Smooth muscle cell (in vitro differentiated cells): ENCODE results near the gene SPAG17. TPM values are rescaled to one million over a fixed set of nuclear protein-coding genes. Genes with fewer than 3 reads are reported as not detected.

Experiments used
- DNase-seq: peaks from one replicate; lab custom pipeline; 2025; ENCODE audit not compliant: unreplicated experiment; lab: John Stamatoyannopoulos, UW
- H2AFZ ChIP-seq: fragments of 200-600 bp; sonication (generic); 2 replicates; pipeline ENCODE4 v1.6.0; 2016; ENCODE audit warnings: antibody characterized with exemption, low read depth, mild to moderate bottlenecking
- H3F3A ChIP-seq: fragments of 200-600 bp; sonication (generic); 2 replicates; pipeline ENCODE4 v1.6.0; 2017; ENCODE audit warnings: antibody characterized with exemption, low read depth
- H3K27ac ChIP-seq: fragments of 200-600 bp; sonication (generic); 2 replicates; pipeline ENCODE4 v1.5.1; 2016; ENCODE audit warnings: low read depth, mild to moderate bottlenecking
- H3K27me3 ChIP-seq: fragments of 200-600 bp; sonication (generic); 2 replicates; pipeline ENCODE4 v1.6.1; 2016; ENCODE audit warnings: low read depth, mild to moderate bottlenecking
- H3K36me3 ChIP-seq: fragments of 200-600 bp; sonication (generic); 2 replicates; pipeline ENCODE4 v1.5.1; 2016; ENCODE audit warnings: low read depth
- H3K4me1 ChIP-seq: fragments of 200-600 bp; sonication (generic); 2 replicates; pipeline ENCODE4 v1.5.1; 2016; ENCODE audit warnings: low read depth
- H3K4me2 ChIP-seq: fragments of 200-600 bp; sonication (generic); 2 replicates; pipeline ENCODE4 v1.6.0; 2016; ENCODE audit warnings: mild to moderate bottlenecking
- H3K4me3 ChIP-seq: fragments of 200-600 bp; sonication (generic); 2 replicates; pipeline ENCODE4 v1.5.1; 2016; ENCODE audit warnings: mild to moderate bottlenecking
- H3K79me2 ChIP-seq: fragments of 200-600 bp; sonication (generic); 2 replicates; pipeline ENCODE4 v1.6.0; 2016; ENCODE audit warnings: low read depth, mild to moderate bottlenecking
- H3K9ac ChIP-seq: fragments of 200-600 bp; sonication (generic); 2 replicates; pipeline ENCODE4 v1.6.0; 2016; ENCODE audit warnings: low read depth
- H3K9me3 ChIP-seq: fragments of 200-600 bp; sonication (generic); replicated peaks from 2 replicates; pipeline ENCODE4 v1.5.1; 2016; ENCODE audit warnings: low read depth
- H4K20me1 ChIP-seq: fragments of 200-600 bp; sonication (generic); 2 replicates; pipeline ENCODE4 v1.6.0; 2016; ENCODE audit warnings: low read depth
- CTCF ChIP-seq: fragments of 200-600 bp; sonication (generic); IDR thresholded peaks from 2 replicates; pipeline ENCODE4 v1.5.1; 2017; ENCODE audit warnings: borderline replicate concordance, mild to moderate bottlenecking, antibody characterized with exemption; ENCODE audit not compliant: insufficient read depth, poor library complexity, severe bottlenecking
- WGBS: methylation state at CpG from one replicate; pipeline ENCODE4 v1.1.7; 2016; ENCODE audit warnings: low lambda C conversion rate; 5-methylcytosine and 5-hydroxymethylcytosine counted together
- polyA plus RNA-seq: library from polyadenylated mRNA; unstranded; fragments of >200 nt; fragmentation: Nextera tagmentation; extraction: Ambion mirVana; gene quantifications from 2 replicates; pipeline ENCODE4 v1.2.1, GENCODE V29; 2016
- total RNA-seq: library from RNA; depleted of rRNA; stranded (reverse); fragments of >200 nt; gene quantifications from 2 replicates; pipeline ENCODE4 v1.2.3, GENCODE V29; 2014

SPAG17 gene
- total and polyA plus RNA-seq, 2 experiments from 2014 or later: 1.1 to 11.1 TPM

GRCh38 chr1:118018060-118018459 is 167.0 kb downstream of the SPAG17 start:
- DNase-seq: no peak
- Histone ChIP-seq H3K27ac (no peak overlapping the region), H3K9me3 (no peaks in the 10 kb centered on the region), H3K4me3 (no peak overlapping the region), H3K9ac (no peak overlapping the region), H3K36me3 (no peaks in the 10 kb centered on the region), H3K79me2 (no peaks in the 10 kb centered on the region), H3K27me3 (no peaks in the 10 kb centered on the region), H2AFZ (no peak overlapping the region), H3K4me2 (no peak overlapping the region), H3F3A (no peaks in the 10 kb centered on the region), H3K4me1 (no peaks in the 10 kb centered on the region), H4K20me1 (no peaks in the 10 kb centered on the region)
- TF ChIP-seq CTCF: no peak
- WGBS: 86% methylated on average over 1 of the region's 1 CpG

- H3K79me2 ChIP-seq: no peaks in the 10 kb centered on the region
- H3K4me1 ChIP-seq: no peaks in the 10 kb centered on the region
- no peaks in the 10 kb centered on the region for H3K27me3 ChIP-seq
- H2AFZ ChIP-seq: no peak overlapping the region
- no peaks in the 10 kb centered on the region for H3K36me3 ChIP-seq
- no peaks in the 10 kb centered on the region for H3K9me3 ChIP-seq
- no peak overlapping the region for H3K4me3 ChIP-seq
- no peak overlapping the region for H3K27ac ChIP-seq
- no peak overlapping the region for H3K9ac ChIP-seq
- H4K20me1 ChIP-seq: no peaks in the 10 kb centered on the region
- no peak for TF ChIP-seq CTCF
- no peak for DNase-seq
- no peak overlapping the region for H3K4me2 ChIP-seq
- no peaks in the 10 kb centered on the region for H3F3A ChIP-seq
Measured at GRCh38 chr1:118013938-118014337, 171.1 kb downstream of the SPAG17 start.

- Histone ChIP-seq H2AFZ (no peak overlapping the region), H3K79me2 (no peaks in the 10 kb centered on the region), H3K4me3 (no peak overlapping the region), H3K4me1 (no peaks in the 10 kb centered on the region), H3F3A (no peaks in the 10 kb centered on the region), H3K9ac (no peak overlapping the region), H3K36me3 (no peaks in the 10 kb centered on the region), H4K20me1 (no peaks in the 10 kb centered on the region), H3K27me3 (no peaks in the 10 kb centered on the region), H3K27ac (no peak overlapping the region), H3K4me2 (no peak overlapping the region), H3K9me3 (no peaks in the 10 kb centered on the region)
- TF ChIP-seq CTCF: no peak
- DNase-seq: no peak
- WGBS: 91% methylated on average over 6 of the region's 6 CpGs
Measured at GRCh38 chr1:118013336-118013735, 171.7 kb downstream of the SPAG17 start.

GRCh38 chr1:118012515-118013124 is 172.4 kb downstream of the SPAG17 start:
- H3K9ac ChIP-seq: no peak overlapping the region
- H3K27ac ChIP-seq: no peak overlapping the region
- no peak overlapping the region for H3K4me3 ChIP-seq
- 87% methylated on average over 6 of the region's 6 CpGs for WGBS
- H3K4me2 ChIP-seq: no peak overlapping the region
- H3F3A ChIP-seq: no peaks in the 10 kb centered on the region
- H3K27me3 ChIP-seq: no peaks in the 10 kb centered on the region
- no peaks in the 10 kb centered on the region for H3K9me3 ChIP-seq
- no peak for TF ChIP-seq CTCF
- H3K36me3 ChIP-seq: no peaks in the 10 kb centered on the region
- no peak overlapping the region for H2AFZ ChIP-seq
- no peaks in the 10 kb centered on the region for H4K20me1 ChIP-seq
- no peaks in the 10 kb centered on the region for H3K4me1 ChIP-seq
- no peak for DNase-seq
- no peaks in the 10 kb centered on the region for H3K79me2 ChIP-seq
